Endothelial cell (in vitro differentiated cells): ENCODE results near the gene ABCA9. TPM values are rescaled to one million over a fixed set of nuclear protein-coding genes. Genes with fewer than 3 reads are reported as not detected.
"Not testable (repeated sequence)": the region's sequence is repeated elsewhere in the genome, so short reads cannot be mapped to it uniquely, and the experiment has no call there.

ENCODE experiments used
- DNase-seq: peaks from one replicate; pipeline ENCODE4 v3.0.0; 2021; ENCODE audit warnings: low spot score
- H3K27ac Mint-ChIP-seq: one replicate; pipeline ENCODE4 v1.8.0; 2021; ENCODE audit warnings: mixed read lengths, inconsistent platforms; ENCODE audit not compliant: unreplicated experiment
- H3K27me3 Mint-ChIP-seq: one replicate; pipeline ENCODE4 v1.8.0; 2021; ENCODE audit warnings: mild to moderate bottlenecking, moderate library complexity, mixed read lengths, inconsistent platforms; ENCODE audit not compliant: unreplicated experiment
- H3K36me3 Mint-ChIP-seq: one replicate; pipeline ENCODE4 v1.8.0; 2021; ENCODE audit warnings: mild to moderate bottlenecking, low read depth, mixed read lengths, inconsistent platforms; ENCODE audit not compliant: unreplicated experiment
- H3K4me1 Mint-ChIP-seq: one replicate; pipeline ENCODE4 v1.8.0; 2021; ENCODE audit warnings: mild to moderate bottlenecking, mixed read lengths, inconsistent platforms; ENCODE audit not compliant: unreplicated experiment
- H3K4me3 Mint-ChIP-seq: one replicate; pipeline ENCODE4 v1.8.0; 2021; ENCODE audit warnings: mild to moderate bottlenecking, mixed read lengths, inconsistent platforms; ENCODE audit not compliant: unreplicated experiment
- H3K9me3 Mint-ChIP-seq: one replicate; pipeline ENCODE4 v1.8.0; 2021; ENCODE audit warnings: mixed read lengths, inconsistent platforms; ENCODE audit not compliant: unreplicated experiment
- total RNA-seq: library from RNA; stranded (reverse); fragmentation: NEBNext Ultra II Directional; extraction: Animal tissue kit (Norgen Biotek cat#: 25700); gene quantifications from one replicate; pipeline ENCODE4 v1.2.1, GENCODE V29; 2021; ENCODE audit not compliant: unreplicated experiment
- TF ChIP-seq, protein P1 (sequence below): fragments of 200-600 bp; sonication (generic); IDR thresholded peaks from one replicate; pipeline ENCODE4 v1.5.0; 2021; ENCODE audit warnings: antibody characterized with exemption; ENCODE audit not compliant: unreplicated experiment

Gene ABCA9
- total RNA-seq, 1 donor from 2014 or later: 0.23 TPM

DNA sequence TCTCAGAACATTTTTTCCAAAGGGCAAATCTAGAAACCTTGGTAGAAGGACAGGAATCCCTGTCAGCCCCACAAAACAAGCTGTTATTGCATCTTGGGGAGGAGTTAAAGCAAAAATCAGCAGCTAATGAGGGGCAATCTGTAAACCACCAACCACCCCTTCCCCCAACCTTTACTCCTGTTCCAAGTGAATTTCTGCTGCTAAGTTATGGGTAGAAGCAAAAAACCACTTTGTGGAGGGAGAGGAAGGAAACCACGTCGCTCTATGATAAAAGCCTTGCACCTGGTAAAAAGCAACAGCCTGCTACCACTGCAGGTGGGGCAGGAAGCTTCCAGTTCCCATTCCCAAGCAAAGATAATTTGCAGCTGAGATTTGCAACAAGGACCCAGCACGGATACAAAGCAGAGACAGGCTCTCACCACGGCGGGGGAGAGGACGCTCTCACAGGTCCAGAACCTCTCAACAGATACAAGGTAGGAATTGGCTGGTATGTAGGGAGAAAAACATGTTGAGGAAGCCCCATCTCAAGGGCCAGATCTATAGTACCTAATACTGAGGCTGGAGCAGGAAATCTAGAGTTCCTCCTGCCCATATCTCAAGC lies 116.2 kb downstream of the ABCA9 start:
- H3K9me3 Mint-ChIP-seq: no peaks in the 10 kb centered on the region
- H3K36me3 Mint-ChIP-seq: peaks cover 3% of the 10 kb centered on the region
- peaks cover 46% of the 10 kb centered on the region for H3K4me1 Mint-ChIP-seq
- TF ChIP-seq, protein P1, sequence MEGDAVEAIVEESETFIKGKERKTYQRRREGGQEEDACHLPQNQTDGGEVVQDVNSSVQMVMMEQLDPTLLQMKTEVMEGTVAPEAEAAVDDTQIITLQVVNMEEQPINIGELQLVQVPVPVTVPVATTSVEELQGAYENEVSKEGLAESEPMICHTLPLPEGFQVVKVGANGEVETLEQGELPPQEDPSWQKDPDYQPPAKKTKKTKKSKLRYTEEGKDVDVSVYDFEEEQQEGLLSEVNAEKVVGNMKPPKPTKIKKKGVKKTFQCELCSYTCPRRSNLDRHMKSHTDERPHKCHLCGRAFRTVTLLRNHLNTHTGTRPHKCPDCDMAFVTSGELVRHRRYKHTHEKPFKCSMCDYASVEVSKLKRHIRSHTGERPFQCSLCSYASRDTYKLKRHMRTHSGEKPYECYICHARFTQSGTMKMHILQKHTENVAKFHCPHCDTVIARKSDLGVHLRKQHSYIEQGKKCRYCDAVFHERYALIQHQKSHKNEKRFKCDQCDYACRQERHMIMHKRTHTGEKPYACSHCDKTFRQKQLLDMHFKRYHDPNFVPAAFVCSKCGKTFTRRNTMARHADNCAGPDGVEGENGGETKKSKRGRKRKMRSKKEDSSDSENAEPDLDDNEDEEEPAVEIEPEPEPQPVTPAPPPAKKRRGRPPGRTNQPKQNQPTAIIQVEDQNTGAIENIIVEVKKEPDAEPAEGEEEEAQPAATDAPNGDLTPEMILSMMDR: no peak
- H3K27ac Mint-ChIP-seq: peak overlapping the region; percentile 97
- peak; percentile 21 for DNase-seq
- no peaks in the 10 kb centered on the region for H3K27me3 Mint-ChIP-seq
- H3K4me3 Mint-ChIP-seq: peak overlapping the region; percentile 95

DNA sequence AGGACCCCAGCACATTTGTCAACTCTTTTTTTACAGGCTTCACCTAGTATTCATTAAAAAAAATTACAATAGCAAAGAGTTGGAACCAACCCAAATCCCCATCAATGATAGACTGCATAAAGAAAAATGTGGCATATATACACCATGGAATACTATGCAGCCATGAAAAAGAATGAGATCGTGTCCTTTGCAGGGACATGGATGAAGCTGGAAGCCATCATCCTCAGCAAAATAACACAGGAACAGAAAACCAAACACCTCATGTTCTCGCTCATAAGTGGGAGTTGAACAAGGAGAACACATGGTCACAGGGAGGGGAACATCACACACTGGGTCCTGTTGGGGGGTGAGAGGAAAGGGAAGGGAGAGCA lies 116.9 kb downstream of the ABCA9 start:
- not testable (repeated sequence) for H3K27me3 Mint-ChIP-seq, H3K36me3 Mint-ChIP-seq, DNase-seq, H3K9me3 Mint-ChIP-seq, H3K4me3 Mint-ChIP-seq, H3K27ac Mint-ChIP-seq
- H3K4me1 Mint-ChIP-seq: peaks cover 46% of the 10 kb centered on the region

DNA sequence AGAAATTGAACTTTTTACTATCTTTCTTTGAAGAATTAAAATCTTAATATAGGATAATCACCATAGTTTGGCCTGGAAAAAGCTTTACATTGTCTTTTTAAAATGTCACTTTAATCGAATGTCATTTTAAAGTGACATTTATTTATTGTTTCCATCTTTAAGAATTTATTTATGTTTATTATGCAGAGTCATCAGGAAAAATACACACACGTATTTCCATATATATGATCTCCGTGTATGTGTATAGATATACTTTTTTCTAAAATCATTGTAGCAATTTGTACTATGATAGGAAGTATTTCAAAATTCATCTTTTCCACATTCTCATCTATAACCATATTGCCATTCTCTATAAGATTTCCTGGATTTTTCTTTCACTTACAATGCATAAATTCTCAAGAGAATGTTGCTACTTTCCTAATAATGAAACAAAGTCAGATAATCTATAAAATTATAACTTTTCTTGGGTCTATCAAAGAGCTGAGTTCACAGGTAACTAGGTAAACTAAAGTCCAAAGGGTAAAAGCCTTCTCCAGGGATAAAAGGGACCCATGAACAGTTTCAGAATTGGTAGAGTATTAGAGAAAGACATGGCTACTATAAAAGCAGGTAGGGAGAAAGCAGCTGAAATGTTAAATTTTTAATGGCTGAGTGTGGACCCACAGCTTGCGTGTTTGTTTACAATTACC lies 117.5 kb downstream of the ABCA9 start:
- no peak for DNase-seq
- no peak overlapping the region for H3K27ac Mint-ChIP-seq
- H3K4me3 Mint-ChIP-seq: no peak overlapping the region
- H3K9me3 Mint-ChIP-seq: no peaks in the 10 kb centered on the region
- H3K36me3 Mint-ChIP-seq: peaks cover 3% of the 10 kb centered on the region
- no peaks in the 10 kb centered on the region for H3K27me3 Mint-ChIP-seq
- peaks cover 47% of the 10 kb centered on the region for H3K4me1 Mint-ChIP-seq
- TF ChIP-seq, protein P1: no peak

DNA sequence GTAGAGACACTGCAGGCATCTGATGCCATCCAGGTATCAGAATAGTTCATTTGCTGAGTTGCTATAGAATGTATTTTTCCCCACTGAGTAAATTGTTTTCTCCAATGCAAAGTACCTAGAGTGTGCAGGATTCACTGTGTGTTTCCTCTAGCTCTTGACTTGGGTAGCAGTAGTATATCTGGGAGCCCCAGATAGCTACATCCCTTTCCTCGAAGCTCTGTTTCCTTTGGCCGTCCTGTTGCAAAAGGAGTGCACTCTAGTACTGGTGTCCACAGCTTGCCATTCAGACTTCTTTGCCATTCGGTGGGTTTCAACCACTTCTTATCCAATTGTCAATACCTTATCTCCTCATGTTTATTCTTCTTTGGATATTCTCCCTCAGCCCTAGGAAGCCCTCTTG lies 118.3 kb downstream of the ABCA9 start:
- DNase-seq: peak; percentile 19
- Mint-ChIP-seq H3K27me3 (no peaks in the 10 kb centered on the region), H3K4me1 (peaks cover 44% of the 10 kb centered on the region), H3K4me3 (no peak overlapping the region), H3K36me3 (no peaks in the 10 kb centered on the region), H3K9me3 (no peaks in the 10 kb centered on the region), H3K27ac (peak overlapping the region; percentile 80)
- TF ChIP-seq, protein P1: no peak

DNA sequence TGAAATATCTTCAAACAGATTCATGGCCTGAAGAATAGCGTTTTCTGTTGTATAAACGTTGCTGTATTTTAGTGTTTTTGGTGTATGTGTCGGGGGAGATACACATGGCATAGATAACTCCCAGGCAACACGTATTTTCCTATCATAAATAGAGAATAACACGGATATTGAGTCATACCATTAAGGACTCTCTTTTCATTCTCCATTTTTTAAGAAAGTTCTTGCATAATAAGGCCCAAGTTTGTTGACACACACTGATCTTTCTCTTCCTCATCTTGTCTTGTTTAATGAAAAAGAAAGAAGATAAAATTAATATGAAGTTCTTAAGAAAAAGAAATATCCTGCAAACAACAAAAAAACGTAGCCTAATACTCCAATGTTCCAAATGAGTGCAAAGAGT lies 119.0 kb downstream of the ABCA9 start:
- H3K9me3 Mint-ChIP-seq: no peaks in the 10 kb centered on the region
- TF ChIP-seq, protein P1: no peak

More for the DNA sequence above, 119.0 kb downstream of the ABCA9 start:
- Mint-ChIP-seq H3K36me3 (no peaks in the 10 kb centered on the region), H3K27ac (no peak overlapping the region), H3K4me3 (no peak overlapping the region), H3K4me1 (peaks cover 41% of the 10 kb centered on the region), H3K27me3 (no peaks in the 10 kb centered on the region)
- DNase-seq: no peak
